Lower leg skin (tissue), 4 donors: ENCODE results near the gene ABHD16B. TPM values are rescaled to one million over a fixed set of nuclear protein-coding genes. Genes with fewer than 3 reads are reported as not detected.

Source experiments
- DNase-seq, 2 donors: peaks; one replicate each; pipeline ENCODE4 v3.0.0-alpha.2; 2019; ENCODE audit warnings: low spot score in 2 of 2
- H3K4me3 ChIP-seq: fragments of 200-600 bp; sonication (generic); 2 replicates; pipeline ENCODE4 v1.5.1; 2017; ENCODE audit warnings: mild to moderate bottlenecking, low read depth; ENCODE audit not compliant: poor library complexity, severe bottlenecking
- CTCF ChIP-seq, 3 donors: fragments of 450-650 bp; IDR thresholded peaks; one replicate each; pipeline ENCODE4 v1.5.1; 2016; ENCODE audit warnings: antibody characterized with exemption in 3 of 3, mild to moderate bottlenecking in 3 of 3, moderate library complexity in 2 of 3
- POLR2A ChIP-seq, 2 donors: fragments of 450-650 bp; IDR thresholded peaks; one replicate each; pipeline ENCODE4 v1.6.1; 2016 to 2017; ENCODE audit warnings: antibody characterized with exemption in 2 of 2, mild to moderate bottlenecking in 1 of 2, moderate library complexity in 1 of 2
- WGBS, 2 donors: methylation state at CpG; one replicate each; pipeline ENCODE4 v1.1.5; 2018; 5-methylcytosine and 5-hydroxymethylcytosine counted together
- intact Hi-C: fragments of 100-400 bp; cut with DNase I; formaldehyde crosslinking; loops from one replicate; pipeline ENCODE4 v1.15.0; 2023; ENCODE audit warnings: low total_unique reads
- total RNA-seq, 4 donors: library from RNA; depleted of rRNA; stranded (reverse); fragments of >200 nt; gene quantifications; one replicate each; pipeline ENCODE4 v1.1.0, GENCODE V29; 2016

Gene ABHD16B
- total RNA-seq, 4 donors from 2014 or later: not detected

- H3K4me3 ChIP-seq: no peak overlapping the region
- WGBS, 2 donors: 96 to 97% methylated on average over 14 of the region's 14 CpGs
- intact Hi-C loops: no loop called here
- no peak for DNase-seq
- TF ChIP-seq POLR2A (IDR thresholded peaks at IDR 0.05) (no peak), CTCF (IDR thresholded peaks at IDR 0.05) (no peak)
Observed at GRCh38 chr20:63886054-63886419, 24.7 kb downstream of the ABHD16B start.

GRCh38 chr20:63886921-63887320 is 25.6 kb downstream of the ABHD16B start:
- intact Hi-C loops: no loop called here
- 90 to 95% methylated on average over 11 of the region's 11 CpGs for WGBS, 2 donors
- H3K4me3 ChIP-seq: no peak overlapping the region
- no peak for TF ChIP-seq CTCF (IDR thresholded peaks at IDR 0.05)
- no peak for DNase-seq

- no peak for TF ChIP-seq POLR2A (IDR thresholded peaks at IDR 0.05)
- no peak for TF ChIP-seq CTCF (IDR thresholded peaks at IDR 0.05)
- intact Hi-C loops: no loop called here
- DNase-seq: no peak
- WGBS, 2 donors: 59 to 69% methylated on average over 24 of the region's 25 CpGs
- H3K4me3 ChIP-seq: no peak overlapping the region
Observed at GRCh38 chr20:63889241-63890200, 28.2 kb downstream of the ABHD16B start.

- 83 to 87% methylated on average over 7 of the region's 7 CpGs for WGBS, 2 donors
- no peak for DNase-seq
- H3K4me3 ChIP-seq: no peak overlapping the region
- intact Hi-C loops: no loop called here
- TF ChIP-seq POLR2A (IDR thresholded peaks at IDR 0.05) (no peak), CTCF (IDR thresholded peaks at IDR 0.05) (no peak)
Observed at GRCh38 chr20:63890201-63890576, 28.9 kb downstream of the ABHD16B start.

GRCh38 chr20:63890616-63891015 is 29.3 kb downstream of the ABHD16B start:
- intact Hi-C loops: no loop called here
- TF ChIP-seq POLR2A (IDR thresholded peaks at IDR 0.05) (no peak), CTCF (IDR thresholded peaks at IDR 0.05) (no peak)

More at GRCh38 chr20:63890616-63891015, 29.3 kb downstream of the ABHD16B start:
- no peak for DNase-seq
- no peak overlapping the region for H3K4me3 ChIP-seq
- WGBS, 2 donors: 61 to 74% methylated on average over 7 of the region's 7 CpGs
